Neural progenitor cell (in vitro differentiated cells): ENCODE data around the gene DCHS1.

ENCODE experiments used
- EZH2 ChIP-seq: fragments of 200-600 bp; sonication (generic); IDR thresholded peaks from 2 replicates; pipeline ENCODE4 v1.6.1; 2017; ENCODE audit warnings: antibody characterized with exemption, mild to moderate bottlenecking, moderate library complexity
- TF ChIP-seq, protein P1 (sequence below): fragments of 200-600 bp; sonication (generic); IDR thresholded peaks from 2 replicates; pipeline ENCODE4 v1.5.1; 2017; ENCODE audit warnings: antibody characterized with exemption, mild to moderate bottlenecking

- TF ChIP-seq, protein P1, sequence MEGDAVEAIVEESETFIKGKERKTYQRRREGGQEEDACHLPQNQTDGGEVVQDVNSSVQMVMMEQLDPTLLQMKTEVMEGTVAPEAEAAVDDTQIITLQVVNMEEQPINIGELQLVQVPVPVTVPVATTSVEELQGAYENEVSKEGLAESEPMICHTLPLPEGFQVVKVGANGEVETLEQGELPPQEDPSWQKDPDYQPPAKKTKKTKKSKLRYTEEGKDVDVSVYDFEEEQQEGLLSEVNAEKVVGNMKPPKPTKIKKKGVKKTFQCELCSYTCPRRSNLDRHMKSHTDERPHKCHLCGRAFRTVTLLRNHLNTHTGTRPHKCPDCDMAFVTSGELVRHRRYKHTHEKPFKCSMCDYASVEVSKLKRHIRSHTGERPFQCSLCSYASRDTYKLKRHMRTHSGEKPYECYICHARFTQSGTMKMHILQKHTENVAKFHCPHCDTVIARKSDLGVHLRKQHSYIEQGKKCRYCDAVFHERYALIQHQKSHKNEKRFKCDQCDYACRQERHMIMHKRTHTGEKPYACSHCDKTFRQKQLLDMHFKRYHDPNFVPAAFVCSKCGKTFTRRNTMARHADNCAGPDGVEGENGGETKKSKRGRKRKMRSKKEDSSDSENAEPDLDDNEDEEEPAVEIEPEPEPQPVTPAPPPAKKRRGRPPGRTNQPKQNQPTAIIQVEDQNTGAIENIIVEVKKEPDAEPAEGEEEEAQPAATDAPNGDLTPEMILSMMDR, result no peak
- no peak for TF ChIP-seq EZH2
Measured at GRCh38 chr11:6604081-6604626, 51.5 kb downstream of the DCHS1 start.
